Choroid plexus epithelial cell (primary cell): ENCODE data around the gene P2RY4.

Experiments
- DNase-seq: peaks from one replicate; pipeline ENCODE4 v3.0.0-alpha.2; 2010; ENCODE audit warnings: low read depth
- H3K4me3 ChIP-seq: 2 replicates; pipeline ENCODE4 v1.5.1; 2011; ENCODE audit warnings: low read depth, mild to moderate bottlenecking, control low read depth, low read length, moderate library complexity
- CTCF ChIP-seq: conservative IDR thresholded peaks from 2 replicates; pipeline ENCODE4 v1.5.1; 2011; ENCODE audit warnings: low read depth, mild to moderate bottlenecking, control low read depth, inconsistent platforms, low read length, moderate library complexity

Gene P2RY4

GRCh38 chrX:70260104-70260503, at the start of gene P2RY4:
TSS of gene P2RY4 (minus strand) at chrX:70260204. CDS start at chrX:70259624, 580 bp downstream.
- no peak for TF ChIP-seq CTCF
- DNase-seq: no peak
- no peak within 1 kb of the TSS for H3K4me3 ChIP-seq

- TF ChIP-seq CTCF: no peak
- no peak overlapping the region for H3K4me3 ChIP-seq
- DNase-seq: peak; percentile 62
Measured at GRCh38 chrX:70301716-70302115, 41.7 kb upstream of the P2RY4 start.

GRCh38 chrX:70293621-70294020, 33.6 kb upstream of the P2RY4 start:
- no peak for TF ChIP-seq CTCF

GRCh38 chrX:70292788-70293187, 32.8 kb upstream of the P2RY4 start:
- DNase-seq: peak; percentile 31
- H3K4me3 ChIP-seq: no peak overlapping the region
- TF ChIP-seq CTCF: no peak

More at GRCh38 chrX:70293621-70294020, 33.6 kb upstream of the P2RY4 start:
- H3K4me3 ChIP-seq: no peak overlapping the region
- DNase-seq: no peak

- no peak for TF ChIP-seq CTCF
- peak; percentile 85 for DNase-seq
- peak within 1 kb of the TSS; percentile 80 for H3K4me3 ChIP-seq
Measured at GRCh38 chrX:70289793-70290770, 30.1 kb upstream of the P2RY4 start, which contains the start of the genes KIF4A and PDZD11. TSS of gene KIF4A (plus strand) at chrX:70290104. CDS start at chrX:70290459, 355 bp downstream. TSS of gene PDZD11 (minus strand) at chrX:70289927. CDS start at chrX:70289341, 586 bp downstream.

- peak overlapping the region; percentile 80 for H3K4me3 ChIP-seq
- DNase-seq: peak; percentile 4
- TF ChIP-seq CTCF: no peak
Measured at GRCh38 chrX:70289168-70289792, 29.3 kb upstream of the P2RY4 start.
